ENCODE measurements around the gene PPDPF.

The PPDPF gene

DNA sequence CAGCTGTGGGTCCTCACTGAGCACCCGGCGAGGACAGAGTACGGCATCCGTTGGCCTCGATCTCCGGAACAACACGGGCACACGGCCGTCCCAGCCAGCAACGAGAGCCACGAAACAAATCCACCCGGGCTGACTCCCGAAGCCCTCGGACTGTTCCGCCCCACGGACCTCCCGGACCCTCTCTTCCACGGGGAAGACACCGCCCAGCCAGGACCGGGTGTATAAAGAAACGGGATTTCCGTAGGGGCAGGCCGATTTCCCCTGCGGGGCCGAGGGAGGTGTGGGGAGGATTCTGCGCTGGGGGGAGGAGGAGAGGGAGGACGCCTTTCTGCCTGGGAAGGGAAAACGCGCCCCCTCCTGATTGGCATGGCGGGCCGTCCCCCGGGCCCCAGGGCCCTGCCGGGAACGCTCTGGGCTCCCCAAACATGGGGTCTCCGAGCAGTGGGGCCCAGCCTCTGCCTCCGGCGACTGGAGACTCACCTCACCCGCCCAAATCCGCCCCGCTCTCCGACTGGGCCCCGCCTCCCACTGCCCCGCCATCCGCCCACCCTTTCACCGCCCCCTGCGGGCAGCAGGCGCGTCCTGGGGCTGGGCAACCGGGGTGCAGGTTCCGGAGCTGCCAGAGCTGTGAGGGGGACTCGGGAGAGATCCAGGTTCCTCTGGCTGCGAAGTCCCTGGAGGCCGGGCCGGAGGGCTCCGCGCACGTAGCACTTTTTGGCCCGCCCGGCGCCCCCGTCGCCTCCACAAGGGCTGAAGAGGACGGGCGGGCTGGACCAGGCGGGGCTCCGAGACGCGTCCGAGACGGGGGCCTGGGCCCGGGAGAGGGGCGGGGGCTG, 679 bp upstream of the PPDPF start:
- peak; percentile 45 to 52 for DNase-seq (ENCODE audit: extremely low read depth in 1 of 2, low read depth in 1 of 2)

- DNase-seq (ENCODE audit: extremely low read depth in 1 of 2, low read depth in 1 of 2), result peak; percentile 34 to 52
Measured at GRCh38 chr20:63520934-63521601, 503 bp downstream of the PPDPF start.

GRCh38 chr20:63521602-63522001, 1.0 kb downstream of the PPDPF start:
- no peak for DNase-seq (ENCODE audit: extremely low read depth in 1 of 2, low read depth in 1 of 2)

DNA sequence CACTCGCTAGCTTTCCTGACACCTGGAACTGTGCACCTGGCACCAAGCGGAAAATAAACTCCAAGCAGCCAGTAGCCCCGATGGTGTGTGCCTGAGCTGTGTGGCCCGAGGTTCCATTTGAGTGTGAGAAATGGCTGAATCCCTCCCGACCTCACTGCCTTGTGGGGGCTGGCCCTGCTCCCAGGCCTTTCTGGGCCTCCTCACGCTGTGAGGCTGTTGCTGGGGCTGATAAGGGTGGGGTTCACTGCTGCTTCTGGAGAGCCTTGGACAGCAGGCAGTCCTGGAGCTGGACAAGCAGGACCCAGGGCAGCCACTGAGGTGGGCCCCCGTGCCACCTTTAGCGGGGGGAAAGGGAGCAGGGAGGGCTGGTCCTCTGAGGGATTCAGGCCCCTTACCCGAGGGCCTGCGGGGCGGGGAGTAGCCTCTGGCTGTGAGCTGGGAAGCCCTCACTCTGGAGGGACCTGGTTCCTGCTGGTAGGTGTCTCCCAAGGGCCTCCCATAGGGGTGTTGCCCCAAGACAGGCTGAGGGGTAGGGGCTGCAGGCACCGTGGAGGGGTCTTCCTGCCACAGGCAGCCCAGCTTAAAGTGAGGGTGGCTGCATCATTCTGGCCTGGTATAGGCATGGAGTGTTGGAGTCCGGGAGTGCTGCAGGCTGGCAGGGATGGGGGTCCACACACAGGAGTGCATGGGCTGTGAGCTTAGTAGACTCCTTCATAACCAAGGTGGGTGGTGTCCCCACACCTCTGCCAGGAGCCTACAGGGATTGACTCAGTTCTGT, 1.7 kb downstream of the PPDPF start:
- no peak for DNase-seq (ENCODE audit: extremely low read depth in 1 of 2, low read depth in 1 of 2)

GRCh38 chr20:63522981-63523611, 2.5 kb downstream of the PPDPF start:
- no peak for DNase-seq (ENCODE audit: extremely low read depth in 1 of 2, low read depth in 1 of 2)

- no peak for DNase-seq (ENCODE audit: extremely low read depth in 1 of 2, low read depth in 1 of 2)
Measured at GRCh38 chr20:63525185-63525584, 4.6 kb downstream of the PPDPF start.

GRCh38 chr20:63525971-63526370, 5.4 kb downstream of the PPDPF start:
- no peak for DNase-seq (ENCODE audit: extremely low read depth in 1 of 2, low read depth in 1 of 2)

GRCh38 chr20:63527184-63527583, 6.6 kb downstream of the PPDPF start:
- no peak for DNase-seq (ENCODE audit: extremely low read depth in 1 of 2, low read depth in 1 of 2)

DNA sequence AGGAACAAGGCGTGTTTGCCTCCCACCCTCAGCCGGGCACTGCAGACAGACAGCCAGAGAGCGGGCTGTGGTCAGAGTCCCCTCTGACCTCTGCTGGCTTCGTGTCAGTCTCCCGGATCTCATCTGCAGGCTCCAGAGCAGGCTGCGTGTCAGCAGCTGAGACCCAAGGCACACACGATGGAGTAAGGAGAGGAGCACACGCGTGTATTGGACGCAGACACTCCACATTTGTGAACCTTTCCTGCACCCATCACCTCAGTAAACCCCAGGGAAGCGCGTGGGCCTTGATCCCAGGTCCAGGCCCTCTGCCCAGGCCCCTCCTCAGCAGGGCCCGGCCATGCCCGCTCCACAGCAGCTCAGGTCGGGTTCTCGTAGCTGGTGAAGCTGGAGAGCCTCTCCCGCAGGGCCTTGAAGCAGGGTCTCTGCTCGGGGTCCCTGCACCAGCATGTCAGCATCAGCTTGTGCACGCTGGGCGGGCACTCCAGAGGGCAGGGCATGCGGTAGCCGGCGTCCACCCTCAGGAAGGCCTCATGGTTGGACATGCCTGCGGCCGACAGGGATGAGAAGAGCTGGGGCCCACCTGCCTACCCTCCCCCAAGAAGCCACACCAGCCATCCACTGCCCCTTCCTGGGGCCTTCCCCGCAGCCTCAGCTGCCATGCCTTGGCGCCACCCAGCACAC, 8.8 kb downstream of the PPDPF start:
- DNase-seq (ENCODE audit: extremely low read depth in 1 of 2, low read depth in 1 of 2), result no peak

DNA sequence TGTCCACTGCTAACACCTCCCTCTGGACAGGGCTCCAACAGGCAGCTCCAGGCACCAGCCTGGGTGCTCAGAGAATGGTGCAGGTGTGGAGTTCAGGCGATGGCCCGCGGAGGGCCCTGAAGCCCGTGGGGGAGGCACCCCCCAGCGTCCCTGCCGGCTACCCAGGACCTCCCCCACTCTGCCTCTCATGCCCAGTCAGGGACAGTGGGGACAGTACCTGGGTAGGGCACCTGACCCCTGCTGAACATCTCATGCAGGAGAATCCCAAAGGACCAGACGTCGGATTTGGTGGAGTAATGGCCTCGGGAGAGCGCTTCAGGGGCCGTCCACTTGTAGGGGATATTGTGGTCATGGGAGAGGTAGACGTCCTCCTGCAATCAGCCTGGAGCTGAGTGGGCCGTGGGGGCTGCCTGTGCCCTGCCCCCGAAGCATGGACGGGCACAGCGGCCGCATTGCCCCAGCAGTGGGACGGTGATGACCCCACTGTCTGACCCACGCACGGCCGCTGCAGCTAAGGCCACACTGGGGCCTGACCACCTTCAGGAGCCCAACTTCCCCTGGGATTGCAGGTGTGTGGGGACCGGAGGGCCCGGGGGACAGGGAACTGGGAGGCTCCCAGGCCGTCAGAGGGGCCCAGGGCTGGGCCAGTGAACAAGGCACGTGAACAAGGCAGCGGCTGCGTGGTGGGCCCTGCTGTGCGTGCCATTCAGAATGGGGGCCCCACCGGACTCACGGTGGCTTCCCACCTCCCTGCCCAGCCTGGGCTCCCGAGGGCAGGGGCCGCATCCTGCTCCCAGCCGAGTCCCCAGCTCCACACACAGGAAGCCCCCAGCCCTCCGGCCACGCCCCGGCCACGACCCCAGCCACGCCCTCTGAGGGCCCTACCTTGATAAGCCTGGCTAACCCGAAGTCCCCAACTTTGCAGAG, 9.6 kb downstream of the PPDPF start:
- no peak for DNase-seq (ENCODE audit: extremely low read depth in 1 of 2, low read depth in 1 of 2)

DNA sequence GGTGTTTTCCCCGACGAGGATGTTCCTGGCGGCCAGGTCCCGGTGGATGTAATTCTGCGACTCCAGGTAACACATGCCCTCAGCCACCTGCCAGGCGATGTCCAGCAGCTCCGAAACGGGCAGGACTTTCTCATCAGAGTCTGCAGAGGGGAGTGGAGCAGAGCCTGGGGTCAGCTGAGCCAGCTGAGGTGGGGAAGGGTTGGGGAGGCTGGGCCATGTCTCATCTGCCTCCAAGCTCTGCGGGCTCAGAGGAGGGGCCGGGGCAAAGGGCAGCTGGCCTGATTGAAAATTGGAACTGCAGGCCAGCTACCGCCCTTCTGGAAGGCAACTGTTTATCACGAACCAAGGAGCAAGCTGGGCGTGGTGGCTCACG, 10.2 kb downstream of the PPDPF start:
- no peak for DNase-seq (ENCODE audit: extremely low read depth in 1 of 2, low read depth in 1 of 2)

GRCh38 chr20:63531686-63532448, 11.3 kb downstream of the PPDPF start:
- DNase-seq (ENCODE audit: extremely low read depth in 1 of 2, low read depth in 1 of 2), result no peak

DNA sequence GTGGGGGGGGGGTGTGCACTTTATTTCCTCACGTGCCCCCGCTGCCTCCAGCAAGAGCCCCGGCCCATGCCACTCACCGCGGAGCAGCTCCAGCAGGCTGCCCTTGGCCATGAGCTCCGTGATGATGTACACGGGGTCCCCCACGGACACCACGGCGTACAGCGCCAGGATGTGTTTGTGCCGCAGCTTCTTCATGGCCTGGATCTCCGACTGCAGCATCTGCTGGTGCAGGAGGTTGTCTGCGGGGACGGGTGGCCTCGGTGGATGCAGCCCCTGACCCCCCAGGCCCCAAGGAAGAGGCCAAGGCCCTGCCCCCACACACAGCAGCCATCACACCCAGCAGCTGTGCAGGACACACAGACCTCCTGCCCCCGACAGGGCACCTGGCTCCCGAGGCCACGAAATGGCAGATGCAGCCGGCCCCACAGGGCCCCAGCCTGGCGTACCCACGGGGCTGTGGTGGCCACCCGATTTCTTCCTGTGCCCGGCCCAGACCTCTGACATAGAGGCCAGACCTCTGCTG, 11.9 kb downstream of the PPDPF start:
- DNase-seq (ENCODE audit: extremely low read depth in 1 of 2, low read depth in 1 of 2), result no peak

GRCh38 chr20:63533388-63533787, 12.8 kb downstream of the PPDPF start:
- DNase-seq (ENCODE audit: extremely low read depth in 1 of 2, low read depth in 1 of 2), result no peak

DNA sequence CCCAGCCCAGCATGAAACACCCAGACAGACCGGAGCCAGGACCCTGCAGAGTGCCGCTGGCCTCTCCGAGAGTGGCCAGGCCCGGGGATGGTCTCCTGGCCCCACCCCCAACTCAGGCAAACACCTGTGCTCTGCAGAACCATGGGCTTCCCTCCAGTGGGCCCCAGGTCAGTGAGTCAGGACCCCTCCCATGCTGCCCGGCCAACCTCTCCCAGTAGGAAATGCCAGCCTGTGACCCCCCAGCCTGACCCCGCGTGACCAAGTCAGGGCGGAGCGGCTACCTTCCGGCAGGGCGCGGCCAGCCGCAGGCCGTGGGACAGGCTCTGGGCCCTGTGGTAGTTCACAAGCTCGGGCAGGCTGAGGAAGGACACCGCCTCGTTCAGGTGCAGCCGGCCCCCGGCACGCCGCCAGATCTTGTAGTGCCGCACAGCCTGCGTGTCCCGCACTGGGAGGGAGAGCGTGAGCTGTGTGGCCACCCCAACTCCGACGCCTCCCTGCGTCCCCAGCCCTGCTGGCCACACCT, 13.4 kb downstream of the PPDPF start:
- DNase-seq (ENCODE audit: extremely low read depth in 1 of 2, low read depth in 1 of 2), result no peak

DNA sequence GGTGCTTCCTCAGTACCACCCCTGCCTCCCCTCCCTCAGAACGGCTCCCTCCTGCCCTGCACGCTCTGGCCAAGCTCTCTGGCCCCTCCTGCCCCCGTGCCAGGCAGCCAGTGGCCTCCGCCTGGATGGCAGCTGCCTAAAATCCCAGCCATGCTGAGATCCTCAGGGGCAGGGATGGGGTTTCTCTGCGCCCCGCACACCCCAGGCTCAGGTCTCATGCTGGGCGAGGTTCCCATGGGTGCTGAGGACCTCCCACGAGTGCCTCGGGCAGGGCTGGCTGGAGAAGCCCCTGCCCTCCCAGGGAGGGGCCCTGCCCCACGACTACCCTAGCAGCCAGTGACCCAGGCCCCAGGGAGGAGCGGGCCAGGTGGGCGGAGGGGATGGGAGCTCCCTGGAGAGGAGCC, 13.9 kb downstream of the PPDPF start:
- no peak for DNase-seq (ENCODE audit: extremely low read depth in 1 of 2, low read depth in 1 of 2)

GRCh38 chr20:63534831-63535651, 14.5 kb downstream of the PPDPF start:
- no peak for DNase-seq (ENCODE audit: extremely low read depth in 1 of 2, low read depth in 1 of 2)

Data from stimulated activated CD8-positive, alpha-beta memory T cell treated with anti-CD3 and anti-CD28 coated beads, Interleukin-7, amount 100 ng/mL, for 48 hours (primary cell).